WTC11 (cell line): ENCODE data around the gene ANG. TPM values are rescaled to one million over a fixed set of nuclear protein-coding genes. Genes with fewer than 3 reads are reported as not detected.

Source experiments
- ATAC-seq: fragments of 200-7000 bp; cut with Tn5 transposase; 2 replicates; pipeline ENCODE4 v1.10.0; 2021; ENCODE audit warnings: mild to moderate bottlenecking, moderate library complexity
- CTCF ChIA-PET: fragments of 300-600 bp; sonication (Branson Sonifier 250); formaldehyde crosslinking; loops from one replicate; lab custom pipeline; 2021; ENCODE audit warnings: antibody characterized with exemption; lab: Charles Lee
- POLR2A ChIA-PET: fragments of 350-600 bp; sonication (Branson Sonifier 250); formaldehyde crosslinking; loops from one replicate; lab custom pipeline; 2021; ENCODE audit warnings: antibody characterized with exemption; lab: Charles Lee
- DNase-seq: peaks from one replicate; pipeline ENCODE4 v3.0.0; 2021; ENCODE audit warnings: low spot score
- H3K27ac Mint-ChIP-seq: 2 replicates; pipeline ENCODE4 v1.8.0; 2021; ENCODE audit warnings: mixed read lengths
- H3K27me3 Mint-ChIP-seq: 2 replicates; pipeline ENCODE4 v1.8.0; 2021; ENCODE audit warnings: low read depth, mild to moderate bottlenecking, moderate library complexity, mixed read lengths
- H3K36me3 Mint-ChIP-seq: 2 replicates; pipeline ENCODE4 v1.8.0; 2021; ENCODE audit warnings: mixed read lengths
- H3K4me1 Mint-ChIP-seq: 2 replicates; pipeline ENCODE4 v1.8.0; 2022; ENCODE audit warnings: mixed read lengths
- H3K4me3 Mint-ChIP-seq: 2 replicates; pipeline ENCODE4 v1.8.0; 2021; ENCODE audit warnings: mild to moderate bottlenecking, moderate library complexity, mixed read lengths
- H3K9me3 Mint-ChIP-seq: 2 replicates; pipeline ENCODE4 v1.8.0; 2021; ENCODE audit warnings: mixed read lengths
- ATF2 ChIP-seq: sonication (generic); formaldehyde crosslinking; IDR thresholded peaks from 2 replicates; pipeline ENCODE4 v1.8.1; 2022; ENCODE audit warnings: low read depth, missing genetic modification reagents, borderline replicate concordance
- CDX4 ChIP-seq: fragments of 250-450 bp; sonication (Bioruptor Pico); IDR thresholded peaks from 2 replicates; pipeline ENCODE4 v1.9.0; 2021; ENCODE audit warnings: moderate library complexity, mild to moderate bottlenecking, inconsistent platforms, borderline replicate concordance
- E2F4 ChIP-seq: sonication (generic); formaldehyde crosslinking; IDR thresholded peaks from 2 replicates; pipeline ENCODE4 v1.8.1; 2022; ENCODE audit warnings: low read depth, mild to moderate bottlenecking, moderate library complexity, missing genetic modification reagents, borderline replicate concordance
- ERG ChIP-seq: fragments of 250-450 bp; sonication (Bioruptor Pico); IDR thresholded peaks from 2 replicates; pipeline ENCODE4 v1.8.0; 2021; ENCODE audit warnings: mild to moderate bottlenecking
- FOXK1 ChIP-seq: sonication (generic); formaldehyde crosslinking; IDR thresholded peaks from 2 replicates; pipeline ENCODE4 v1.8.0; 2022; ENCODE audit warnings: mild to moderate bottlenecking, moderate library complexity, missing genetic modification reagents
- GABPB1 ChIP-seq: sonication (generic); formaldehyde crosslinking; IDR thresholded peaks from 2 replicates; pipeline ENCODE4 v1.8.1; 2023; ENCODE audit warnings: mild to moderate bottlenecking, missing genetic modification reagents
- IRF1 ChIP-seq: sonication (generic); formaldehyde crosslinking; IDR thresholded peaks from 2 replicates; pipeline ENCODE4 v1.8.0; 2023; ENCODE audit warnings: missing genetic modification reagents
- KAT7 ChIP-seq: sonication (generic); formaldehyde crosslinking; IDR thresholded peaks from 2 replicates; pipeline ENCODE4 v1.8.1; 2023; ENCODE audit warnings: missing genetic modification reagents, mild to moderate bottlenecking, borderline replicate concordance
- NFYB ChIP-seq: sonication (generic); formaldehyde crosslinking; conservative IDR thresholded peaks from 2 replicates; pipeline ENCODE4 v1.8.0; 2022; ENCODE audit warnings: low read depth, missing genetic modification reagents
- NR2C2 ChIP-seq: sonication (generic); formaldehyde crosslinking; IDR thresholded peaks from 2 replicates; pipeline ENCODE4 v1.8.0; 2022; ENCODE audit warnings: mild to moderate bottlenecking, missing genetic modification reagents
- RORB ChIP-seq: fragments of 250-450 bp; sonication (Bioruptor Pico); IDR thresholded peaks from 2 replicates; pipeline ENCODE4 v1.9.0; 2021; ENCODE audit warnings: mild to moderate bottlenecking
- SMAD3 ChIP-seq: sonication (generic); formaldehyde crosslinking; IDR thresholded peaks from 2 replicates; pipeline ENCODE4 v1.8.0; 2022; ENCODE audit warnings: missing genetic modification reagents, mild to moderate bottlenecking, borderline replicate concordance
- SMAD4 ChIP-seq: sonication (generic); formaldehyde crosslinking; IDR thresholded peaks from 2 replicates; pipeline ENCODE4 v1.8.0; 2022; ENCODE audit warnings: mild to moderate bottlenecking, missing genetic modification reagents
- TP53 ChIP-seq: sonication (generic); formaldehyde crosslinking; IDR thresholded peaks from 2 replicates; pipeline ENCODE4 v1.8.1; 2023; ENCODE audit warnings: mild to moderate bottlenecking, missing genetic modification reagents
- ZNF219 ChIP-seq: sonication (generic); formaldehyde crosslinking; IDR thresholded peaks from 2 replicates; pipeline ENCODE4 v1.8.0; 2023; ENCODE audit warnings: missing genetic modification reagents, mild to moderate bottlenecking, borderline replicate concordance
- ZNF232 ChIP-seq: sonication (generic); formaldehyde crosslinking; IDR thresholded peaks from 2 replicates; pipeline ENCODE4 v1.8.0; 2022; ENCODE audit warnings: mild to moderate bottlenecking, missing genetic modification reagents
- ZNF396 ChIP-seq: fragments of 250-450 bp; sonication (Bioruptor Pico); IDR thresholded peaks from 2 replicates; pipeline ENCODE4 v1.8.0; 2021; ENCODE audit warnings: mild to moderate bottlenecking, moderate library complexity, borderline replicate concordance
- ZNF512 ChIP-seq: sonication (generic); formaldehyde crosslinking; IDR thresholded peaks from 2 replicates; pipeline ENCODE4 v1.8.1; 2022; ENCODE audit warnings: missing genetic modification reagents, borderline replicate concordance
- total RNA-seq: library from RNA; stranded (reverse); gene quantifications from 3 replicates; pipeline ENCODE4 v1.2.3, GENCODE V29; 2021

ANG gene
- total RNA-seq, 1 experiment from 2014 or later: 4.8 TPM

GRCh38 chr14:20671597-20672283 lies 16.8 kb upstream of the ANG start:
- DNase-seq (no peak), ATAC-seq (no peak)
- TF ChIP-seq ZNF512 (no peak), GABPB1 (peak; percentile 39)
- ChIA-PET POLR2A (no interaction called here), CTCF (interaction anchor here (1.0 to 4.4 kb wide), 3 partner anchors 10 to 14 kb away, joined by 3 to 17 read pairs (median 7); no protein-coding TSS in a partner anchor)
- H3K27ac Mint-ChIP-seq: no peak overlapping the region
- H3K36me3 Mint-ChIP-seq: no peaks in the 10 kb centered on the region
- H3K4me1 Mint-ChIP-seq: peaks cover 9% of the 10 kb centered on the region
- H3K9me3 Mint-ChIP-seq: no peaks in the 10 kb centered on the region
- peaks cover 7% of the 10 kb centered on the region for H3K27me3 Mint-ChIP-seq
- no peak overlapping the region for H3K4me3 Mint-ChIP-seq

- POLR2A ChIA-PET: no interaction called here
Measured at GRCh38 chr14:20675669-20676068, 12.9 kb upstream of the ANG start.

More at GRCh38 chr14:20675669-20676068, 12.9 kb upstream of the ANG start:
- TF ChIP-seq ZNF396 (CRISPR knock-in tag) (no peak), ERG (CRISPR knock-in tag) (no peak), ZNF232 (no peak), SMAD4 (CRISPR knock-in tag) (no peak), RORB (CRISPR knock-in tag) (no peak), NFYB (CRISPR knock-in tag) (no peak), ATF2 (CRISPR knock-in tag) (no peak), TP53 (CRISPR knock-in tag) (no peak), E2F4 (CRISPR knock-in tag) (no peak), ZNF219 (CRISPR knock-in tag) (no peak), IRF1 (CRISPR knock-in tag) (no peak), CDX4 (CRISPR knock-in tag) (no peak), KAT7 (CRISPR knock-in tag) (no peak), GABPB1 (no peak), NR2C2 (CRISPR knock-in tag) (no peak), FOXK1 (CRISPR knock-in tag) (no peak), SMAD3 (CRISPR knock-in tag) (no peak)
- Mint-ChIP-seq H3K9me3 (no peaks in the 10 kb centered on the region), H3K27ac (no peak overlapping the region), H3K4me1 (peaks cover 20% of the 10 kb centered on the region), H3K27me3 (no peaks in the 10 kb centered on the region), H3K4me3 (no peak overlapping the region), H3K36me3 (no peaks in the 10 kb centered on the region)
- no peak for ATAC-seq
- no peak for DNase-seq
- CTCF ChIA-PET: interaction anchor here (0.9 to 3.1 kb wide), 7 partner anchors 9 to 182 kb away, joined by 3 to 12 read pairs (median 8); partner anchors contain the start of gene RNASE4
